HG03196 (cell line): ENCODE data around the gene ZMYM2.

Experiments used
- ATAC-seq: cut with Tn5 transposase; IDR thresholded peaks from one replicate; pipeline ENCODE4 v1.9.1; 2021; ENCODE audit not compliant: unreplicated experiment

Gene ZMYM2

DNA sequence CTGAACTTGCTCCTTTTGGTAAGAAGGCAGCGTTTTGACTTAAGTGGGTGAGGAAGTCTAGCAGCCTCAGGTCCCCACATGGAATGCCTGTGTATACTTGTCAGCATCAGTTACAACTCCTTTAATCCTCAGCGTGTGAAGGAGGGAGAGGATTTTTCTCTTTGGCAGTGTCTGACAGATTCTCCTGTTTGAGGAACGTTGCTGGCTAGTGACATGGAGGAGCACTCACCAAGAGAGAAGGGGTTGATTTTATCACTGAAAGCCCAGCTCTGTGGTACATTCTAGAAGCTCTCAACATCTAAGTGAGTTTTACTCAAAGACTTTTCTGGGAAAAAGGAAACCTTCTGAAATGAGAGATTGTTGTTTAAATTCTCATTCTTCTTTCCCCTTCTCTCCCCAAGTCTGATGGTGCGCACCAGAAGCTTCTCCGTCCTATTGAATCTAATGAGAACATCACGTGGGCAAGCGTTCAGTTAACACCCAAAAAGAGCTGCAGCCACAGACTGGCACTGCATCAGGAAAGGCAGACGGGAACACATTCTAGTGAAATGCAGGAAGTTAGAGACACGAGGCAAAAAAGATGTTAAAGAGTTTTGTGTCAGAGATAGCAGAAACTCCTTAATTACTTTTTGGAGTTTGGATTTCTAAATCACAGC is 144.1 kb downstream of the ZMYM2 start:
- no peak for ATAC-seq

GRCh38 chr13:20105161-20105689 is 146.7 kb downstream of the ZMYM2 start:
- ATAC-seq, result no peak

DNA sequence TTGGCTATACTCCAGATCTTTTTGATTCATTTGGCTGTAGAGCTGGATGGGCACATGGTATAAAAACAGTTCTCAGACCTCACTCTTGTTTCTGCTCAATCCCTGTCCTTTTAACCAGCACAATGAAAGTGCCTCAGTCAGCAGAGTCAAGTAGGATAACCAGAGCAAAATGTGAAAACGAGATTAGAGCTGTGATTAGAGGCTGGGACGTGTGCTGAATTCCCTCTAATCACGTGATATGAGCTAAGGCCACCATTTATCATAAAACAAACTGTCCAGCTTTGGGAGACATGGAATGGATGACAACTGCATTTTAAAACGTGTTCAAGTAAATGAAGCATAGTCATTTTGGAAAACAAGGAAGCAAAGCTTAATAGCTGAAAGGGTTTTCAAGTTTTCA is 148.2 kb downstream of the ZMYM2 start:
- no peak for ATAC-seq

- ATAC-seq, result no peak
Measured at GRCh38 chr13:20109037-20109436, 150.5 kb downstream of the ZMYM2 start.

DNA sequence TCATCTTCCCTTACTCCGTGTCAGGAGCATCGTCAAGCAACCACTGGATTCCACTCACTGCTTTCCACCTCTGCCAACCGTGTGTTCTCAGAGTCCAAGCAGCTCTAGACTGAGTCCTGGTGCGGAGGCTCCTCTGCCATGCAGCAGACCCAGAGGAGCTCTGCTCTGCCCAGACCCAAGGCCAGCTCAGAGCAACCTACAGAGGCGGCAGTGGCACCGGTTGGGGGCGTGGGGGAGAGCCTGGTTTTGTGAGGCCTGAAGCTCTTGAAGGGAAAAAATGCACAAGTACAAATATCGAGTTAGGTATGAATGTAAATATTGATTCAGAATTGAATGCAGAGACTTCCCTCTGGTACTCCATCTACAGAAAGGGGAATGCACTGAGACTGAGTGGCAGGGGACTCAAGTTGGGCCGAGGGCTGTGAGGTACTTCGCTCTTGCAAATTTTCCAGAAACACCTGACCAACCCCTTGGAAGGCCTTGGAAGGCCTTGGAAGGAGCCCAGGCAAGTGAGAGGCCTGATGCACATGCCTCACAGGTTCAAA is 155.6 kb downstream of the ZMYM2 start:
- ATAC-seq, result no peak

- no peak for ATAC-seq
Measured at GRCh38 chr13:20116213-20116612, 157.7 kb downstream of the ZMYM2 start.

DNA sequence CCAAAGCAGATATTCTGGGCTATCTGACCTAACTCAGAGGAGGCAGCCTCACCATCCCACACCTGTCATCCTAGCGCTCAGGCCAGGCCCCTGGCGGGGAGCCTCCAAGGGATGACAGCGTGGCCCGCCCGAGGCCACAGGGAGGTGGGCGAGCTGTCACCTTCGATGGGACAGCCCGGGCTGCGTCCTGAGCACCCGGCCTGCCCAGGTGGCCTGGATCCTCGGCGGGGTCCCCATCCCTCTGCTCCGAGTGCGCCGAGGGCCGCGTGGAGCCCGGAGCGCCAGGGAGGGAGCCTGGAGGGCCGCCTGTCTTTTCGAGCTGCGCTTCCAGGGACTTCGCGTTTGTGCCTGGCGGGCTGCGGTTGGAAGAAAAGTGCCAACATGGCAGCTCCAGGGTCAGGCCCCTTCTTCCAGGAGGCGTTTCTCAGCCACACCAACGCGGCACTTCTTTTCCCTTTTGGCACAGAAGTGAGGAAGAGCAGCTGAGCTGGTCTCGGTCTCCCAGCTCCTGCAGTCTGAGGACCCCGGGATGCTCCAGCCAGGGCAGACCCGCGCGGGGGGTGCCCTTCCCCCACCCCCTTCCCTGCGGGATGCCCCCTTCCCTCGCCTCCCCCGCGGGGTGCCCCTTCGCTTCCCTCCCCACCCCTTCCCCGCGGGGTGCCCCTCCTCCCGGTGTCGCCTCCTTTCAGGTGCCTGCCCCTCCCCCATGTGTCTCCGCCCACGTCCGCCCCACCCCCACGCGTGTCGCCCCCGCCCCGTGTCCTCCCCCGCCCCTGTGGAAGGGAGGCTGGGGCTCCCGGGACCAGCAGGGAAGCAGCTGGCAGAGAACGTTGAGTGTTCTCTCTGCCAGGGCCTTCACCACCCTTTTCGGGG is 160.0 kb downstream of the ZMYM2 start:
- ATAC-seq, result no peak

DNA sequence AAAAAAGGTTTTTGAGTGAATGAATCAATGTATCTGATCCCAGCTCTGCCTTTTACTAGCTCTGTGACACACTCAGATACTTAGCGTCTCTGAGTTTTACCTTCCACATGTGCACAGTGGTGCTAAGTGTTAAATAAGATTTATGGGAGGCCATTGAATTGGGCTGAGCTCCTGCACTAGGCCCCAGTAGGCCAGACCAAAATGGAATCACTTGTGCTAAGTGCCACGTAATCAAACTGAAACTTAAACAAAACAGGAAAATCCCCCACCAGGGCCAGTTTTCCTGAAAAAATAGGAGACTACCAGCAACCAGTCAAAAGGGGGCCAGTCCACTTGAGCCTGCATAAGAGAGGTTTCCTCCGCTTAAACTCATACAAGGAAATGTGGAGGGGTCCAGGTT is 161.4 kb downstream of the ZMYM2 start:
- no peak for ATAC-seq

DNA sequence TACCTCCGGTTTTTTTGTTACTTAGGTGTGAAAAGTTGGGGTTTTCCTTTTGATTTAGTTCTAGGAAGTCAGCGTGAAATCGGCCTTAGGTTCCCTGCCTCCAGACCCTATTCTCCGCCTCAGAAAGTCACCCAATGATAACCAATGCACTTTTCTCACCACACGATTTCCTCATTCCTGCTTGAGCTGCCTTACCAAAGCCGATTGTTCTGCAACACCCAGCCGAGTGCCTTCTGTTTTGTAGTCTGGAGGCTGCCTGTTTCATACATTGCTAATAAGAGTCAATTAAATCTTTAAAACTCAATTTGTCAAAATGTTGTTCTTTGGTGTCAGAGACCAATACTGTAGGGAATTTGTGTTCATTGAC is 162.6 kb downstream of the ZMYM2 start:
- no peak for ATAC-seq

DNA sequence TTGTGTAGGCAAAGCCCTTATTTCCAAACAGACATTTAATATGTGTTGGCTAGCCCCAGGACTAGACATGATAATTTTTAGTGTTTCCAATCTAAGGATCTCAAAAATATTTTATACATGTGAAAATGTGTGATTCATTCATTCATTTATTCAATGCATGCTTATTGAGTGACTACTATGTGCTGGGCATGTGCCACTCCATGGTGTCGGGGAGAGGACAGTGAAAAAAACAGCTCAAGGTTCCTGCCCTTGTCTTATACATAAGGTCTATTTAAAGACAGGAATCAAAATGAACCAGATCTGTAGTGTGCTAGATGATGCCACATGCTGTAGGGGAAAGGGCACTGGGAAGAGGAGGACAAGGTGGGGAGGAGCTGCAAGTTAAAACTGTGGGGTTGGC is 165.8 kb downstream of the ZMYM2 start:
- no peak for ATAC-seq

DNA sequence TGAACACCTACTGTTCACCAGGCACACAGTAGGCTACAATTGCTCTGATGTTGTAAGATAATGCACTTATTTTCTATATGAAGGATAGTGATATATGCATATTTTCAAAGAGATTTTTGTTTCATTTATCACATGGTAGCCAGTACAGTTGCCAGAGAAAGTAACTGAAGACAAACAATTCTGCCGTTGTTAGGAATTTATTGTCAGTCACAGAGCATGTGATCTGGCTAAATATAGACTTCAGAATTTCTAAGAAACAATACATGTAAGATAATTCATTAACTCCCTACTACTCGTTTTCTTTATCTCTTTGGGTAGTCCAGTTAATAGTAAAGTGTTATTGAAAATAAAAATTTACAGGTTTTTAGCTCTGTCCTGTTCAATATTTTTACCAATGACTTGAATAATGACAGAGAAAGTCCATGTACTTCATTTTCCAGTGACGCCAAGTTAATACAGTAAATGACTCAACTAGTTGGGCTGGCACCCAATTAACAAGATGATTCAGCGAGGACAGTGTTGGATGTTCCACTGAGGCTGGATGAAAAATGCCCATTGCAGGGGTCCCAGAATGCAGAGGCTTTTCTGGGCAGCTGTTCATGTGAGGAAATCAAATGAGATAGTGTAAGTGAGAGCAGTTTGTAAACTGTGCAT is 166.7 kb downstream of the ZMYM2 start:
- no peak for ATAC-seq

- ATAC-seq, result no peak
Measured at GRCh38 chr13:20125783-20126165, 167.2 kb downstream of the ZMYM2 start.

GRCh38 chr13:20126541-20127261 is 168.2 kb downstream of the ZMYM2 start:
- no peak for ATAC-seq

DNA sequence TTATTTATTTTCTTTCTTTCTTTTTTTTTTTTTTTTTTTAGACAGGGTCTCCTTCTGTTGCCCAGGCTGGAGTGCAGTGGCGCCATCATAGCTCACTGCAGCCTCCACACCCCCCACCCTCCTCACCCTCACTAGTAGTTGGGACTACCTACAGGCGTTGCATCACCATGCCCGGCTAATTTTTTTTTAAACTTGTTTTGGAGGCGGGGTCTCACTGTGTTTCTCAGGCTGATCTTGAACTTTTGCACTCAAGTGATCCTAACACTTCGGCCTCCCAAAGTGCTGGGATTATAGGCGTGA is 168.7 kb downstream of the ZMYM2 start:
- ATAC-seq, result peak; percentile 10

DNA sequence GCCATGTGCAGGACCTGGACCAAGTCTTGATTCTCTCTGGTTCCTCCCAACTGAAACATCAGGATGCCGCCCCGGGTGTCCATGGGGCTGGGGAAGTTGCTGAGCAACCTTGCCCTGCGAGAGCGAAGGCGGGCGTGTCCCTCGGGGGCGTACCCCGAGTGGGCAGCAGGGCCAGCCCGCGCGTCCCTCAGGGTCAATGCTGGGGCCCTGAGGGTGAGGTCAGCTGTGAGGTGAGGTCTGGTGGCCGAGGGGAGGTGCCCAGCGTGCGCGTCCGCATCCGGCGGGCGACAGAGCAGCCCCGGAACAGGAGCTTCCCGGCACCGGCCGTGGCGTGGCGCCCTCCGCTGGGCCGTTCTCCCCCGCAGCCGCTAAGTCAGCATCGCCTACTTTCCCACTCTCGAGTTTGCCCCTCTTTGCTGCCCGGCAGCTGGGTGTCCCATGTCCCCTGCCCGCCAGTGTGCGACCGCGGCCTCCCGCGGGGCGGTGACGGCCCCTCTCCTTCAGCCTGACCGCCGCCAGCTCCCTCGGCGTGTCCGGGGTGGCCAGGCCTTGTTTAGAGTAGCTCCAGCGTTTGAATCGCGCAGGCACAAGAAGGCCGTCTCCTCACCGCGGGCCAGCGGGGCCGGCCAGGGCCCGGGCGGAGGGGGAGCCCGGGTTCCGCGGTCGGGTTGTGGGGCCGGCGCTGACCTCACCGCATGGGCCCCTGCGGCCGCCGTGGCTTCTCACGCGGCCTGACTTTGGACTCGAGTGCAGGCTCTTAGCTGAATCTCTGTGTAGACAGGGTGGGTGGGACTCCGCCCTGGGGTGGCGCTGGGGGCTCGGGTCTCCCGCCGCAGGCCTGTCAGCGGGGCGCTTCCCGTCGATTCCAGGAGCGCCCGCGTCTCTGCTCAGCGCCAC is 169.3 kb downstream of the ZMYM2 start:
- ATAC-seq, result peak; percentile 67

DNA sequence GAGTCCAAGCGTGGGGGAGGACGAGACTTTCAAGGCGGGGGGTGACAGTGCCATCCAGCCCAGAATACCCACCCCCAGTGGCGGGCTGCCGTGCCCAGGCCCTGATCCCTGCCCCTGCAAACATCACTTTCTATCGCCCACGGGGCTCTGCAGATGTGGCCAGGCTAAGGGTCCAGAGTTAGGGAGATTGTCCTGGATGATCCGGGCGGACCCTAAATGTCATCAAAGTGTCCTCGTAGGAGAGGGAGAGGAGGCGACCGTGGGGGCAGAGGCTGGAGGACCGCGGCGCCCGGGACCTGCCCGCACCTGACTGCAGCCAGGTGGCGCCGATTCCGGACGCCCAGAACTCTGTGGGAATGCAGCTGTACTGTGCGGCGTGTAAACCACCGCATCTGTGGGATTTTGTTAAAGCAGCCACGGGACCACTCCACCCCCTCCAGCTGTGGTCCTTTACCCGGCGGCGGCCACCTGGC is 170.0 kb downstream of the ZMYM2 start:
- ATAC-seq, result no peak

DNA sequence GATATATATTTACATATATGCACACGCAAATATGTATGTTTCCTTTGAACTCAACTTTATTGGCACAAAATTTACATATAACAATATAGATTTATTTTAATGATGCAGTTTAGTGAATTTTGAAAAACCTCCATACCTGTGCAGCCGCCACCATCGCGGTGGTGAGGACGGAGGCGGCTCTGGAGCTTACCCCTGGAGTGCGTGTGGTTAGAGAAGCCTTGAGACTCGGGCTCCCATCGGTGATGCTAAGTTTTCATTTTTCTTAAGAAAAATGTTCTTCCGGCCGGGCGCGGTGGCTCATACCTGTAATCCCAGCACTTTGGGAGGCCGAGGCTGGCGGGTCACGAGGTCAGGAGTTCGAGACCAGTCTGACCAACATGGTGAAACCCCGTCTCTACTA is 170.5 kb downstream of the ZMYM2 start:
- no peak for ATAC-seq

- no peak for ATAC-seq
Measured at GRCh38 chr13:20130012-20130411, 171.5 kb downstream of the ZMYM2 start.

- ATAC-seq, result no peak
Measured at GRCh38 chr13:20130652-20131051, 172.1 kb downstream of the ZMYM2 start.
